Hepatocyte (in vitro differentiated cells): ENCODE data around the gene APPL2.

Experiments
- EZH2 ChIP-seq: fragments of 200-600 bp; sonication (generic); IDR thresholded peaks from 2 replicates; pipeline ENCODE4 v1.6.1; 2016; ENCODE audit warnings: antibody characterized with exemption, mild to moderate bottlenecking, borderline replicate concordance
- EZH2phosphoT487 ChIP-seq: fragments of 200-600 bp; sonication (generic); IDR thresholded peaks from one replicate; pipeline ENCODE4 v1.6.1; 2018; ENCODE audit warnings: antibody characterized with exemption, mild to moderate bottlenecking, low read depth, moderate library complexity; ENCODE audit not compliant: unreplicated experiment, severe bottlenecking
- TF ChIP-seq, protein P1 (sequence below): fragments of 200-600 bp; sonication (generic); IDR thresholded peaks from 2 replicates; pipeline ENCODE4 v1.5.1; 2016; ENCODE audit warnings: antibody characterized with exemption, mild to moderate bottlenecking; ENCODE audit not compliant: poor library complexity

DNA sequence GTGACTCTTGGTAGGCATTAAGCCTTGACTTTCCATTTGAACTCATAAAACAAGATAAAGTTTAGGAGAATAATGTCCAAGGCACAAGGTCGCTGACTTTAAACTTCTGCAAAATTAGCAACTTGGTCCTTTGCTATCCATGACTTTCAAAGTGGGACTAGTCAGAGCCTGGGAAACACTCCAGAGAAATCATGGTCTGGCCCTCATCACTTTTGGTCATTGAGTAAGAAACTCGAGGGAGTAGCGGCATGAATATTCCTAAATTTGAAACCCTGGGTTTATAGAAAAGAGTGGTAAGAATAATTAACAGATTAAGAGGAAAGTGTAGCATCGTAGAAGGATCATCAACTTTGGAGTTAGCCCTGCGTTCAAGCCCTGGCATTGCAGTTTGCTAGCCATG lies 16.9 kb upstream of the APPL2 start:
- TF ChIP-seq, protein P1, sequence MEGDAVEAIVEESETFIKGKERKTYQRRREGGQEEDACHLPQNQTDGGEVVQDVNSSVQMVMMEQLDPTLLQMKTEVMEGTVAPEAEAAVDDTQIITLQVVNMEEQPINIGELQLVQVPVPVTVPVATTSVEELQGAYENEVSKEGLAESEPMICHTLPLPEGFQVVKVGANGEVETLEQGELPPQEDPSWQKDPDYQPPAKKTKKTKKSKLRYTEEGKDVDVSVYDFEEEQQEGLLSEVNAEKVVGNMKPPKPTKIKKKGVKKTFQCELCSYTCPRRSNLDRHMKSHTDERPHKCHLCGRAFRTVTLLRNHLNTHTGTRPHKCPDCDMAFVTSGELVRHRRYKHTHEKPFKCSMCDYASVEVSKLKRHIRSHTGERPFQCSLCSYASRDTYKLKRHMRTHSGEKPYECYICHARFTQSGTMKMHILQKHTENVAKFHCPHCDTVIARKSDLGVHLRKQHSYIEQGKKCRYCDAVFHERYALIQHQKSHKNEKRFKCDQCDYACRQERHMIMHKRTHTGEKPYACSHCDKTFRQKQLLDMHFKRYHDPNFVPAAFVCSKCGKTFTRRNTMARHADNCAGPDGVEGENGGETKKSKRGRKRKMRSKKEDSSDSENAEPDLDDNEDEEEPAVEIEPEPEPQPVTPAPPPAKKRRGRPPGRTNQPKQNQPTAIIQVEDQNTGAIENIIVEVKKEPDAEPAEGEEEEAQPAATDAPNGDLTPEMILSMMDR = no peak
- TF ChIP-seq EZH2phosphoT487 = no peak
- no peak for TF ChIP-seq EZH2
